OCI-LY1 (cell line): ENCODE measurements around the gene TRIM39.

Source experiments
- H2AFZ ChIP-seq: fragments of 200-600 bp; sonication (generic), shearing (Covaris generic); 2 replicates; pipeline ENCODE4 v1.6.0; 2014; ENCODE audit warnings: antibody characterized with exemption, mild to moderate bottlenecking, low read length
- H3F3A ChIP-seq: fragments of 200-600 bp; sonication (generic), shearing (Covaris generic); 2 replicates; pipeline ENCODE4 v1.6.0; 2014; ENCODE audit warnings: mild to moderate bottlenecking, antibody characterized with exemption, low read length, moderate library complexity; ENCODE audit not compliant: insufficient read depth
- H3K27ac ChIP-seq: fragments of 200-600 bp; sonication (generic); 2 replicates; pipeline ENCODE4 v1.5.1; 2014; ENCODE audit warnings: low read length, mixed run types, mild to moderate bottlenecking, low read depth; ENCODE audit not compliant: poor library complexity, severe bottlenecking
- H3K27me3 ChIP-seq: fragments of 200-600 bp; sonication (generic); 2 replicates; pipeline ENCODE4 v1.6.0; 2014; ENCODE audit warnings: antibody characterized with exemption, mild to moderate bottlenecking, low read length, moderate library complexity; ENCODE audit not compliant: insufficient read depth
- H3K36me3 ChIP-seq: fragments of 200-600 bp; sonication (generic); 2 replicates; pipeline ENCODE4 v1.6.1; 2014; ENCODE audit warnings: mild to moderate bottlenecking, antibody characterized with exemption, low read length, moderate library complexity, mixed read lengths; ENCODE audit not compliant: insufficient read depth
- H3K4me1 ChIP-seq: fragments of 200-600 bp; sonication (generic); 2 replicates; pipeline ENCODE4 v1.5.1; 2014; ENCODE audit warnings: mild to moderate bottlenecking, low read length, moderate library complexity; ENCODE audit not compliant: insufficient read depth, severe bottlenecking
- H3K4me2 ChIP-seq: fragments of 200-600 bp; sonication (generic), shearing (Covaris generic); 2 replicates; pipeline ENCODE4 v1.6.1; 2014; ENCODE audit warnings: low read length
- H3K4me3 ChIP-seq: fragments of 200-600 bp; sonication (generic); 2 replicates; pipeline ENCODE4 v1.5.1; 2014; ENCODE audit warnings: low read length, low read depth, mild to moderate bottlenecking, mixed read lengths; ENCODE audit not compliant: poor library complexity, severe bottlenecking
- H3K79me2 ChIP-seq: fragments of 200-600 bp; shearing (Covaris generic); 2 replicates; pipeline ENCODE4 v1.6.1; 2016; ENCODE audit warnings: mixed run types, low read length, mixed read lengths; ENCODE audit not compliant: insufficient read depth
- H3K9ac ChIP-seq: fragments of 200-600 bp; sonication (generic), shearing (Covaris generic); 2 replicates; pipeline ENCODE4 v1.6.1; 2014; ENCODE audit warnings: mild to moderate bottlenecking, low read length, mixed read lengths
- H3K9me2 ChIP-seq: fragments of 200-600 bp; sonication (generic), shearing (Covaris generic); 2 replicates; pipeline ENCODE4 v1.6.1; 2014; ENCODE audit warnings: low read depth, mild to moderate bottlenecking, low read length, mixed read lengths
- H3K9me3 ChIP-seq: fragments of 200-600 bp; shearing (Covaris generic); 2 replicates; pipeline ENCODE4 v1.6.1; 2014; ENCODE audit warnings: low read length, mixed read lengths
- H4K20me1 ChIP-seq: fragments of 200-600 bp; sonication (generic), shearing (Covaris generic); 2 replicates; pipeline ENCODE4 v1.6.0; 2016; ENCODE audit warnings: mild to moderate bottlenecking, low read length; ENCODE audit not compliant: insufficient read depth
- CTCF ChIP-seq: fragments of 200-600 bp; sonication (generic), shearing (Covaris generic); IDR thresholded peaks from 2 replicates; pipeline ENCODE4 v1.5.1; 2017; ENCODE audit warnings: mild to moderate bottlenecking, antibody characterized with exemption, low read length, moderate library complexity, mixed read lengths
- EZH2 ChIP-seq: fragments of 200-600 bp; sonication (generic), shearing (Covaris generic); IDR thresholded peaks from 2 replicates; pipeline ENCODE4 v1.8.0; 2017; ENCODE audit warnings: borderline replicate concordance, mixed run types, mild to moderate bottlenecking, antibody characterized with exemption, low read length, moderate library complexity, mixed read lengths

The TRIM39 gene

GRCh38 chr6:30311671-30312070 is 15.1 kb upstream of the TRIM39 start:
- Histone ChIP-seq H3K4me3 (no peak overlapping the region), H3K9me2 (no peaks in the 10 kb centered on the region), H3K36me3 (peaks cover 85% of the 10 kb centered on the region), H3K9me3 (no peaks in the 10 kb centered on the region), H3K4me1 (no peaks in the 10 kb centered on the region), H2AFZ (no peak overlapping the region), H3K27me3 (no peaks in the 10 kb centered on the region), H3K9ac (no peak overlapping the region), H3K27ac (no peak overlapping the region), H3F3A (no peaks in the 10 kb centered on the region), H3K4me2 (no peak overlapping the region), H3K79me2 (peaks cover 17% of the 10 kb centered on the region), H4K20me1 (no peaks in the 10 kb centered on the region)
- TF ChIP-seq CTCF = no peak
- TF ChIP-seq EZH2 = no peak

- H4K20me1 ChIP-seq = no peaks in the 10 kb centered on the region
- H3K9me2 ChIP-seq = no peaks in the 10 kb centered on the region
- H3K36me3 ChIP-seq = peaks cover 85% of the 10 kb centered on the region
- H3K4me1 ChIP-seq = no peaks in the 10 kb centered on the region
- no peak overlapping the region for H3K9ac ChIP-seq
- no peak overlapping the region for H2AFZ ChIP-seq
- H3K27ac ChIP-seq = no peak overlapping the region
- no peaks in the 10 kb centered on the region for H3K27me3 ChIP-seq
- H3K4me3 ChIP-seq = no peak overlapping the region
- TF ChIP-seq CTCF (no peak), EZH2 (no peak)
- peaks cover 20% of the 10 kb centered on the region for H3K79me2 ChIP-seq
- no peaks in the 10 kb centered on the region for H3F3A ChIP-seq
- no peaks in the 10 kb centered on the region for H3K9me3 ChIP-seq
- no peak overlapping the region for H3K4me2 ChIP-seq
These were observed 14.5 kb upstream of the TRIM39 start for GRCh38 chr6:30312266-30312665.

- Histone ChIP-seq H2AFZ (no peak overlapping the region), H3K9ac (no peak overlapping the region), H3K27ac (no peak overlapping the region), H3K27me3 (no peaks in the 10 kb centered on the region), H3K4me2 (no peak overlapping the region), H3K9me2 (no peaks in the 10 kb centered on the region), H3K9me3 (no peaks in the 10 kb centered on the region), H4K20me1 (0 out of 2 replicates have a peak, but pooled peaks cover 2% of the 10 kb centered on the region), H3K4me3 (no peak overlapping the region), H3F3A (no peaks in the 10 kb centered on the region), H3K4me1 (no peaks in the 10 kb centered on the region), H3K36me3 (peaks cover 83% of the 10 kb centered on the region), H3K79me2 (peaks cover 26% of the 10 kb centered on the region)
- TF ChIP-seq CTCF = no peak
- no peak for TF ChIP-seq EZH2
These were observed 13.9 kb upstream of the TRIM39 start for GRCh38 chr6:30312676-30313321.
